Smooth muscle cell (in vitro differentiated cells): ENCODE data around the gene ZXDC. TPM values are rescaled to one million over a fixed set of nuclear protein-coding genes. Genes with fewer than 3 reads are reported as not detected.

Experiments
- DNase-seq: peaks from one replicate; lab custom pipeline; 2025; ENCODE audit not compliant: unreplicated experiment; lab: John Stamatoyannopoulos, UW
- H2AFZ ChIP-seq: fragments of 200-600 bp; sonication (generic); 2 replicates; pipeline ENCODE4 v1.6.0; 2016; ENCODE audit warnings: antibody characterized with exemption, low read depth, mild to moderate bottlenecking
- H3F3A ChIP-seq: fragments of 200-600 bp; sonication (generic); 2 replicates; pipeline ENCODE4 v1.6.0; 2017; ENCODE audit warnings: antibody characterized with exemption, low read depth
- H3K27ac ChIP-seq: fragments of 200-600 bp; sonication (generic); 2 replicates; pipeline ENCODE4 v1.5.1; 2016; ENCODE audit warnings: low read depth, mild to moderate bottlenecking
- H3K27me3 ChIP-seq: fragments of 200-600 bp; sonication (generic); 2 replicates; pipeline ENCODE4 v1.6.1; 2016; ENCODE audit warnings: low read depth, mild to moderate bottlenecking
- H3K36me3 ChIP-seq: fragments of 200-600 bp; sonication (generic); 2 replicates; pipeline ENCODE4 v1.5.1; 2016; ENCODE audit warnings: low read depth
- H3K4me1 ChIP-seq: fragments of 200-600 bp; sonication (generic); 2 replicates; pipeline ENCODE4 v1.5.1; 2016; ENCODE audit warnings: low read depth
- H3K4me2 ChIP-seq: fragments of 200-600 bp; sonication (generic); 2 replicates; pipeline ENCODE4 v1.6.0; 2016; ENCODE audit warnings: mild to moderate bottlenecking
- H3K4me3 ChIP-seq: fragments of 200-600 bp; sonication (generic); 2 replicates; pipeline ENCODE4 v1.5.1; 2016; ENCODE audit warnings: mild to moderate bottlenecking
- H3K79me2 ChIP-seq: fragments of 200-600 bp; sonication (generic); 2 replicates; pipeline ENCODE4 v1.6.0; 2016; ENCODE audit warnings: low read depth, mild to moderate bottlenecking
- H3K9ac ChIP-seq: fragments of 200-600 bp; sonication (generic); 2 replicates; pipeline ENCODE4 v1.6.0; 2016; ENCODE audit warnings: low read depth
- H3K9me3 ChIP-seq: fragments of 200-600 bp; sonication (generic); replicated peaks from 2 replicates; pipeline ENCODE4 v1.5.1; 2016; ENCODE audit warnings: low read depth
- H4K20me1 ChIP-seq: fragments of 200-600 bp; sonication (generic); 2 replicates; pipeline ENCODE4 v1.6.0; 2016; ENCODE audit warnings: low read depth
- WGBS: methylation state at CpG from one replicate; pipeline ENCODE4 v1.1.7; 2016; ENCODE audit warnings: low lambda C conversion rate; 5-methylcytosine and 5-hydroxymethylcytosine counted together
- polyA plus RNA-seq: library from polyadenylated mRNA; unstranded; fragments of >200 nt; fragmentation: Nextera tagmentation; extraction: Ambion mirVana; gene quantifications from 2 replicates; pipeline ENCODE4 v1.2.1, GENCODE V29; 2016
- total RNA-seq: library from RNA; depleted of rRNA; stranded (reverse); fragments of >200 nt; gene quantifications from 2 replicates; pipeline ENCODE4 v1.2.3, GENCODE V29; 2014
- TF ChIP-seq, protein P1 (sequence below): fragments of 200-600 bp; sonication (generic); IDR thresholded peaks from 2 replicates; pipeline ENCODE4 v1.5.1; 2017; ENCODE audit warnings: borderline replicate concordance, mild to moderate bottlenecking, antibody characterized with exemption; ENCODE audit not compliant: insufficient read depth, poor library complexity, severe bottlenecking

The ZXDC gene
- total and polyA plus RNA-seq, 2 experiments from 2014 or later: 9.2 to 20.4 TPM

DNA sequence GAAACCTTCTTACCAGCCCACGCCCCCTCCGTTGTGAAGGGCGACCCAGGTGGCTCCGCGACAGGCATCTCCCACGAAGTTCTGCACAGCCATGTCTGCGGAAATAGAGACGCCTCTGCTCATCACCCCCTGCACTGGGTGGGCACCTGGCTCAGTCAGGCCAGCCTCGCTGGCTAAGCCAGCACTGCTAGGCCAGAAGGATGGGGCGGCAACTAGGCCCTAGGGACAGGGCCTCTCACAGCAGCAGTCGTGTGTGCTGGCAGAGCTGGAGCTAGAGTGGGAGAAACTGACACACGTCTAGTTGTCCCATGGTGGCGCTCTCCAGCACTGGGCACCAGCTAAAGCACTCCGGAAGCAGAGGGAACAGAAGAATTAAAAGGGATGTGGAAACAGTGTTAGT is 12.5 kb upstream of the ZXDC start:
- TF ChIP-seq, protein P1, sequence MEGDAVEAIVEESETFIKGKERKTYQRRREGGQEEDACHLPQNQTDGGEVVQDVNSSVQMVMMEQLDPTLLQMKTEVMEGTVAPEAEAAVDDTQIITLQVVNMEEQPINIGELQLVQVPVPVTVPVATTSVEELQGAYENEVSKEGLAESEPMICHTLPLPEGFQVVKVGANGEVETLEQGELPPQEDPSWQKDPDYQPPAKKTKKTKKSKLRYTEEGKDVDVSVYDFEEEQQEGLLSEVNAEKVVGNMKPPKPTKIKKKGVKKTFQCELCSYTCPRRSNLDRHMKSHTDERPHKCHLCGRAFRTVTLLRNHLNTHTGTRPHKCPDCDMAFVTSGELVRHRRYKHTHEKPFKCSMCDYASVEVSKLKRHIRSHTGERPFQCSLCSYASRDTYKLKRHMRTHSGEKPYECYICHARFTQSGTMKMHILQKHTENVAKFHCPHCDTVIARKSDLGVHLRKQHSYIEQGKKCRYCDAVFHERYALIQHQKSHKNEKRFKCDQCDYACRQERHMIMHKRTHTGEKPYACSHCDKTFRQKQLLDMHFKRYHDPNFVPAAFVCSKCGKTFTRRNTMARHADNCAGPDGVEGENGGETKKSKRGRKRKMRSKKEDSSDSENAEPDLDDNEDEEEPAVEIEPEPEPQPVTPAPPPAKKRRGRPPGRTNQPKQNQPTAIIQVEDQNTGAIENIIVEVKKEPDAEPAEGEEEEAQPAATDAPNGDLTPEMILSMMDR: no peak
- 81% methylated on average over 14 of the region's 14 CpGs for WGBS
- Histone ChIP-seq H3K79me2 (no peaks in the 10 kb centered on the region), H3F3A (no peaks in the 10 kb centered on the region), H3K4me2 (no peak overlapping the region), H3K27me3 (no peaks in the 10 kb centered on the region), H3K4me3 (no peak overlapping the region), H3K9ac (no peak overlapping the region), H3K9me3 (no peaks in the 10 kb centered on the region), H3K27ac (no peak overlapping the region), H4K20me1 (no peaks in the 10 kb centered on the region), H3K36me3 (no peaks in the 10 kb centered on the region), H2AFZ (no peak overlapping the region), H3K4me1 (no peaks in the 10 kb centered on the region)
- no peak for DNase-seq

DNA sequence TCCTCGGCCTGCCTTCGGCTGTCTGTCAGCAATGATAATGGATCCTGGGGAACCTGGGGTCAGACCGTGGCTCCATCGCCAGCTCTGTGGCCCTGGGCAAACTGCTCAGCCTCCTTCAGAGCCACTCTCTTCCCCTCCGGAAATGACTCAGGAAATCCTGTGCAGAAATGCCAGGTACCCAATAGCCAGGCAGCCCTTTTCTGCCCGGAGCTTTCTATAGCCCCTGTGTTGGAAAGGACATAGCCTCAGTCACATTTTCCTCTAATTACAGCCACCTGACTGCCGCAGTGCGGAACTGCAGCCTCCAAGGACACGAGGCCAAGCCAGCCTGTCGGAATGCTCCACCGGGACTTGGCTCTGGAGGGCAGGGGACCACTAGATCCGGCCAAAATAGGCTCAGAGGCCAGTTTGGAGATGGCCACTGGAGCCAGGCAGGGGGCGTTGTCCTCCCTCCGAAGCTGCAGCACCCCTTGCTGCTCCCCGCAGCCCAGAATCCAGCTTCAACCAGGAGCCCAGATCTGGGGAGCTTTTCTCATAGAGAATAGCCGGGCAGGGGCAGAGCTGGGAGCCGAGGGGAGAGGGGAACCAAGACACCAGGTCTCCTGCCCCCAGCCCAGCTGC is 11.6 kb upstream of the ZXDC start:
- Histone ChIP-seq H3K36me3 (no peaks in the 10 kb centered on the region), H2AFZ (no peak overlapping the region), H3K4me1 (no peaks in the 10 kb centered on the region), H3K9me3 (no peaks in the 10 kb centered on the region), H3K27me3 (no peaks in the 10 kb centered on the region), H3K4me3 (no peak overlapping the region), H3K9ac (no peak overlapping the region), H3K27ac (no peak overlapping the region), H3K4me2 (no peak overlapping the region), H3K79me2 (no peaks in the 10 kb centered on the region), H4K20me1 (no peaks in the 10 kb centered on the region), H3F3A (no peaks in the 10 kb centered on the region)
- TF ChIP-seq, protein P1: no peak
- 70% methylated on average over 17 of the region's 17 CpGs for WGBS
- no peak for DNase-seq

DNA sequence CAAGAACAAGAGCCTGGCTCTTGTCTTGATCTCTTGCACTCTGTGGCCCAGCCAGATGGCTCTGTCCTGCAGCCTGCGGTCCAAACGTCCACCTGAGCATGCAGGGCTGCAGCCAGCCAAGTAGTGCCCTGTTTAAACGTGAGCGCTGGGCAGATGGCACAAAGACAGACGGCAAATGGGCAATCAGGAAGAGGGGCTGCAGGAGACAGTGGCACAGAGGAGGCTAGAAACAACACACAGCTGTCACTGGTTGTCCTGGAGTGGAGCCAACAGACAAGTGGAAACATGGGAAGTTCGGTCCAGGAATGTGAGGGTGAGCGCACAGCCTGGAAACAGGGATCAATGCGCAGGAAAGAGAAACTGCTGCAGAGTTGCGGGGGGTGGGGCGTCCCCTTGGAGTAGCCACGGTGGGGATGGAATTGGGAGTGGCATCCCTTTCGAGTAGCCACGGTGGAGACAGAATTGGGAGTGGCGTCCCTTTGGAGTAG is 10.7 kb upstream of the ZXDC start:
- no peak for DNase-seq
- Histone ChIP-seq H3K27me3 (no peaks in the 10 kb centered on the region), H3K4me3 (no peak overlapping the region), H4K20me1 (no peaks in the 10 kb centered on the region), H3K79me2 (no peaks in the 10 kb centered on the region), H3K9me3 (no peaks in the 10 kb centered on the region), H3K36me3 (no peaks in the 10 kb centered on the region), H3F3A (no peaks in the 10 kb centered on the region), H2AFZ (no peak overlapping the region), H3K27ac (no peak overlapping the region), H3K4me1 (no peaks in the 10 kb centered on the region), H3K9ac (no peak overlapping the region), H3K4me2 (no peak overlapping the region)
- TF ChIP-seq, protein P1: no peak
- 90% methylated on average over 14 of the region's 14 CpGs for WGBS

DNA sequence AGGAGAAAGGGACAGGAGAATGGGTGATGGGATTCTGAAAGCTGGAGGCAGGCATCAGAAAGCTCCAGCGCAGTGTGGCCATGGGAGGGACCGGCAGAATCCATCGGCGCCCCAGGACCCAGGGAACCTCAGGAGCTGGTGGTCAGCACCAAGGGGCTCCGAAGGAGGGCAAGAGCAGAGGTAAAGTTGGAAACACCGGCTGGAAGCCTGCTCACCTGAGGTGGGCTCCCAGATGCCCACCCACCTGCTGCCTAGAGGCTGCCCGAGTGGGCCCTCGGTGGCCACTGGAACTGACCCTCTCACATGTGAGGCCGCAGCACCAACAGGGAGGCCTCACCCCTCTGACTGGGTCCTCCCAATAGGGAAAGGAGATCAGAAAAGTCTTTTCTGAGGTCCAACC is 10.3 kb upstream of the ZXDC start:
- no peaks in the 10 kb centered on the region for H3K4me1 ChIP-seq
- no peaks in the 10 kb centered on the region for H3K36me3 ChIP-seq
- H3K27ac ChIP-seq: no peak overlapping the region
- H3K9ac ChIP-seq: no peak overlapping the region
- TF ChIP-seq, protein P1: no peak
- H3K27me3 ChIP-seq: no peaks in the 10 kb centered on the region
- H4K20me1 ChIP-seq: no peaks in the 10 kb centered on the region
- no peak for DNase-seq
- H2AFZ ChIP-seq: no peak overlapping the region
- 98% methylated on average over 9 of the region's 9 CpGs for WGBS
- no peaks in the 10 kb centered on the region for H3K79me2 ChIP-seq
- H3K9me3 ChIP-seq: no peaks in the 10 kb centered on the region
- H3K4me3 ChIP-seq: no peak overlapping the region
- no peaks in the 10 kb centered on the region for H3F3A ChIP-seq
- H3K4me2 ChIP-seq: no peak overlapping the region
